ENCODE measurements around the gene NPAS3. TPM values are rescaled to one million over a fixed set of nuclear protein-coding genes. Genes with fewer than 3 reads are reported as not detected.

The NPAS3 gene
- total and polyA plus RNA-seq, 2 of the 13 experiments (the other 11 are each of a cell fraction or from before 2014, with no cell fraction given) = not detected

- ATAC-seq = no peak
- ChIA-PET CTCF (ENCODE audit: low intra/inter-chr PET ratio, low total read pairs) (no interaction called here), POLR2A (no interaction called here)
- in situ Hi-C loops (cut with HindIII; ENCODE audit: extremely low pct_ligation_motif_present, low pct_unique_long_range_greater_than_20kb) (no loop called here), intact Hi-C loops (cut with micrococcal nuclease; ENCODE audit: unreplicated experiment) (no loop called here)
- no peak for FAIRE-seq
- no peak for DNase-seq (ENCODE audit: low spot score)
- 2% methylated on average over 3 of the region's 3 CpGs for WGBS (ENCODE audit: low lambda C conversion rate)
- H2AFZ ChIP-seq (ENCODE audit: low read length) = no peak overlapping the region
- H3K9me3 ChIP-seq (ENCODE audit: low read length) = no peaks in the 10 kb centered on the region; the same call in 1 of the 2 replicates
- no peaks in the 10 kb centered on the region for H4K20me1 ChIP-seq (ENCODE audit: insufficient read depth, low read length)
- BruUV-seq (replicated peaks) = no TSS peak
- no peak overlapping the region for H3K4me3 ChIP-seq (replicated peaks in 1 of 3; ENCODE audit: insufficient read depth in 1 of 3, low read depth in 2 of 3, low read length in 3 of 3)
- no peak overlapping the region for H3K4me2 ChIP-seq (ENCODE audit: low read depth, low read length)
- no peak overlapping the region for H3K9ac ChIP-seq (ENCODE audit: insufficient read depth, low read depth, low read length)
- H3K79me2 ChIP-seq (ENCODE audit: insufficient read depth, low read length) = no peaks in the 10 kb centered on the region
- no peaks in the 10 kb centered on the region for H3K4me1 ChIP-seq (ENCODE audit: insufficient read depth, low read length)
- no peak for TF ChIP-seq ZNF296 (CRISPR knock-in tag; conservative IDR thresholded peaks at IDR 0.05)
- TF ChIP-seq SAP130 (CRISPR knock-in tag; IDR thresholded peaks at IDR 0.05; ENCODE audit: low read depth) = no peak
- no peak for TF ChIP-seq ZMYM3 (CRISPR knock-in tag; IDR thresholded peaks at IDR 0.05)
- TF ChIP-seq U2AF1 (optimal IDR thresholded peaks at IDR 0.05; ENCODE audit: low read depth, low read length) = no peak
- no peak for TF ChIP-seq ZNF143 (CRISPR knock-in tag; IDR thresholded peaks at IDR 0.05)
- TF ChIP-seq AFF4 (CRISPR knock-in tag; IDR thresholded peaks at IDR 0.05) = no peak
- no peak for TF ChIP-seq TEAD3 (CRISPR knock-in tag; optimal IDR thresholded peaks at IDR 0.05; ENCODE audit: borderline replicate concordance)
- no peak for TF ChIP-seq ZNF850 (CRISPR knock-in tag; conservative IDR thresholded peaks at IDR 0.05)
- TF ChIP-seq ZNF615 (CRISPR knock-in tag; IDR thresholded peaks at IDR 0.05; ENCODE audit: borderline replicate concordance) = no peak
- no peak for TF ChIP-seq ADNP (CRISPR knock-in tag; IDR thresholded peaks at IDR 0.05)
- TF ChIP-seq ZNF891 (CRISPR knock-in tag; IDR thresholded peaks at IDR 0.05) = no peak
- TF ChIP-seq ZNF432 (CRISPR knock-in tag; IDR thresholded peaks at IDR 0.05; ENCODE audit: borderline replicate concordance) = no peak
- TF ChIP-seq ZNF101 (CRISPR knock-in tag; IDR thresholded peaks at IDR 0.05; ENCODE audit: borderline replicate concordance, low read depth) = no peak
- no peak for TF ChIP-seq NCOA1 (CRISPR knock-in tag; IDR thresholded peaks at IDR 0.05)
- TF ChIP-seq ZNF367 (CRISPR knock-in tag; IDR thresholded peaks at IDR 0.05; ENCODE audit: borderline replicate concordance) = no peak
- H3K27me3 ChIP-seq (ENCODE audit: control insufficient read depth in 1 of 2, insufficient read depth in 2 of 2, low read length in 2 of 2) = no peaks in the 10 kb centered on the region
- H3K27ac ChIP-seq (ENCODE audit: extremely low read length, insufficient read depth, low read length) = no peak overlapping the region
- no peaks in the 10 kb centered on the region for H3K36me3 ChIP-seq (replicated peaks in 1 of 2; ENCODE audit: control insufficient read depth in 1 of 2, insufficient read depth in 2 of 2, low read length in 2 of 2)
Measured at GRCh38 chr14:33393895-33394368, 455.3 kb downstream of the NPAS3 start.

Data from HepG2 (cell line).